Measurements from ENCODE around the gene GATAD2B.

DNA sequence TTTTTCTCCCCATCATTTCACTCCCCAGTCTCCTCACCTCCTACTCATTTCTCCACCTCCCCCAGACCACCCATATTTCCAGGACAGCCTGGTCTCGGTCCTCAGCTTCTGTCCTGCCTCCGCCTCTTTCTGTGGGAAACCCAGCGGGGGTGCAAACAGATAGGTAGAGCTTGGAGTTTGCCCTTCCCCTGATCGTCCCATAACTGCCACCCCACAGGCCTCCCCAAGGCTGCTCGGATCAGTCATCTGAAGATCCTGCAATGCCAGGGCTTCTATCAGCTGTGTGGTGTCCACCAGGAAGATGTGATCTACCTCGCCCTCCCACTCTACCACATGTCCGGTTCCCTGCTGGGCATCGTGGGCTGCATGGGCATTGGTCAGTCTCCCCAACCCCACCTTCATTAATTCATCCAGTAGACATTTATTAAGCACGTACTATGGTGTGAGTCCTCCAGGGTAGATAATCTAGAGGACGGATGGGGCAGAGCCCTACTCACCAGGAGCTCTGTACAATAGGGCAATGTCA lies 145.9 kb downstream of the GATAD2B start:
- TF ChIP-seq POLR2AphosphoS5 (IDR thresholded peaks at IDR 0.05; ENCODE audit: low read depth) (no peak), GABPA (IDR thresholded peaks at IDR 0.05; ENCODE audit: low read depth) (no peak)
